Ovary (tissue), 9 donors: Measurements from ENCODE around the gene NEK1. TPM values are rescaled to one million over a fixed set of nuclear protein-coding genes. Genes with fewer than 3 reads are reported as not detected.
A peak's percentile ranks its signal among the peaks of the same experiment; 100 is the strongest.

Source experiments
- DNase-seq, 5 donors: peaks; one replicate each; pipeline ENCODE4 v3.0.0-alpha.2; 2019 to 2020
- H3K27ac ChIP-seq, 2 donors: fragments of 200-600 bp; one replicate each; pipeline versions ENCODE4 v1.5.1 to v1.8.0; 2019 to 2022
- H3K27me3 ChIP-seq: fragments of 200-600 bp; one replicate; pipeline ENCODE4 v1.8.0; 2022
- H3K36me3 ChIP-seq: fragments of 200-600 bp; sonication (generic); one replicate; pipeline ENCODE4 v1.5.1; 2019
- H3K4me1 ChIP-seq: one replicate; pipeline ENCODE4 v1.8.1; 2013; ENCODE audit warnings: mild to moderate bottlenecking, moderate library complexity; ENCODE audit not compliant: insufficient read depth
- H3K4me3 ChIP-seq: fragments of 200-600 bp; sonication (generic); one replicate; pipeline ENCODE4 v1.5.1; 2017
- H3K9me3 ChIP-seq, 2 donors: fragments of 200-600 bp in 1 of 2; sonication (generic) in 1 of 2; one replicate each; pipeline versions ENCODE4 v1.5.1 to v1.8.1; 2013 to 2019; ENCODE audit warnings: mild to moderate bottlenecking in 1 of 2, moderate library complexity in 1 of 2
- CTCF ChIP-seq, 3 donors: fragments of 450-650 bp in 2 of 3; fragments of 200-600 bp in 1 of 3; IDR thresholded peaks; one replicate each; pipeline versions ENCODE4 v1.5.1 to v1.8.0; 2016 to 2022; ENCODE audit warnings: antibody characterized with exemption in 3 of 3, mild to moderate bottlenecking in 1 of 3
- EP300 ChIP-seq: sonication (generic); formaldehyde crosslinking; IDR thresholded peaks from one replicate; pipeline ENCODE4 v1.6.1; 2017; ENCODE audit warnings: antibody characterized with exemption
- POLR2A ChIP-seq: fragments of 450-650 bp; IDR thresholded peaks from one replicate; pipeline ENCODE4 v1.6.1; 2017; ENCODE audit warnings: antibody characterized with exemption, mild to moderate bottlenecking, moderate library complexity
- WGBS, 3 donors: extraction: QIAGEN DNeasy Blood & Tissue Kit in 1 of 3; methylation state at CpG; one replicate each; pipeline versions ENCODE4 v1.1.5 to v1.1.7; 2013 to 2017; 5-methylcytosine and 5-hydroxymethylcytosine counted together
- intact Hi-C, 4 donors: fragments of 100-400 bp; cut with DNase I; formaldehyde crosslinking; loops; one replicate each; pipeline versions ENCODE4 v1.11.0 to v1.15.1; 2022 to 2023
- polyA plus RNA-seq, 2 donors: library from polyadenylated mRNA; stranded (reverse); fragments of 200-250 nt in 1 of 2; fragments of 350-450 nt in 1 of 2; fragmentation: Illumina TruSeq in 1 of 2; extraction: RNeasy Lipid Tissue Mini Kit (QIAGEN cat#74804) in 1 of 2; gene quantifications; one replicate each; pipeline ENCODE4 v1.2.3, GENCODE V29; 2013 to 2014
- total RNA-seq, 7 donors: library from RNA; depleted of rRNA in 2 of 7; stranded (reverse); fragments of >200 nt in 2 of 7; fragmentation: NEBNext Ultra II Directional in 3 of 7; extraction: Animal tissue kit (Norgen Biotek cat#: 25700) in 3 of 7; gene quantifications; one replicate each; pipeline versions ENCODE4 v1.1.0 to v1.2.4, GENCODE V29; 2016 to 2023
- donor health status: DM: no; HTN: no; CAD: no; lungs with moderate emphysema.
- donor health status: DM: no; HTN: no; CAD: no.
- donor health status: Bipolar disorder and iron deficiency.
- donor health status: DM: yes; HTN: yes; CAD: no.
- donor health status: DM: no; HTN: no; CAD: no.
- donor health status: DM: yes; HTN: yes; CAD: no.

Gene NEK1
- total and polyA plus RNA-seq, 9 donors = 8.7 to 29.5 (median 22.0) TPM

- Histone ChIP-seq H3K27ac (no peak overlapping the region), H3K36me3 (no peaks in the 10 kb centered on the region), H3K4me3 (peak overlapping the region; percentile 85), H3K4me1 (peaks cover 2% of the 10 kb centered on the region), H3K27me3 (no peaks in the 10 kb centered on the region), H3K9me3 (no peaks in the 10 kb centered on the region)
- WGBS, 3 donors = 85 to 88% (median 86%) methylated on average over 4 of the region's 4 CpGs
- no peak for TF ChIP-seq EP300
- TF ChIP-seq CTCF (IDR thresholded peaks at IDR 0.05) = no peak
- no peak for TF ChIP-seq POLR2A
- intact Hi-C loops = loop anchor here in 1 of 4 donors (5.0 kb wide), 1 partner anchor 38 kb away; no protein-coding TSS in a partner anchor
- no peak for DNase-seq
Observed at GRCh38 chr4:169618986-169619385, 6.6 kb upstream of the NEK1 start.

- Histone ChIP-seq H3K27me3 (no peaks in the 10 kb centered on the region), H3K36me3 (no peaks in the 10 kb centered on the region), H3K4me1 (peaks cover 2% of the 10 kb centered on the region), H3K9me3 (no peaks in the 10 kb centered on the region), H3K27ac (no peak overlapping the region), H3K4me3 (no peak overlapping the region)
- intact Hi-C loops = loop anchor here in 1 of 4 donors (5.0 kb wide), 1 partner anchor 39 kb away; no protein-coding TSS in a partner anchor
- TF ChIP-seq POLR2A (no peak), CTCF (IDR thresholded peaks at IDR 0.05) (no peak), EP300 (no peak)
- no peak for DNase-seq
- WGBS, 3 donors = 60 to 66% (median 62%) methylated on average over 3 of the region's 3 CpGs
Observed at GRCh38 chr4:169618286-169618685, 5.9 kb upstream of the NEK1 start.

GRCh38 chr4:169617306-169617705, 4.9 kb upstream of the NEK1 start:
- WGBS, 3 donors = 72 to 83% (median 76%) methylated on average over 2 of the region's 2 CpGs
- Histone ChIP-seq H3K9me3 (no peaks in the 10 kb centered on the region), H3K4me3 (no peak overlapping the region), H3K4me1 (peaks cover 2% of the 10 kb centered on the region), H3K36me3 (no peaks in the 10 kb centered on the region), H3K27ac (no peak overlapping the region), H3K27me3 (no peaks in the 10 kb centered on the region)
- TF ChIP-seq EP300 (no peak), CTCF (IDR thresholded peaks at IDR 0.05) (no peak), POLR2A (no peak)
- DNase-seq = no peak
- intact Hi-C loops = loop anchor here in 1 of 4 donors (5.0 kb wide), 1 partner anchor 40 kb away; no protein-coding TSS in a partner anchor

- no peak for TF ChIP-seq CTCF (IDR thresholded peaks at IDR 0.05)
- no peak for TF ChIP-seq POLR2A
- TF ChIP-seq EP300 = no peak
Observed at GRCh38 chr4:169616846-169617245, 4.5 kb upstream of the NEK1 start.

More at GRCh38 chr4:169616846-169617245, 4.5 kb upstream of the NEK1 start:
- intact Hi-C loops = loop anchor here in 1 of 4 donors (5.0 kb wide), 1 partner anchor 40 kb away; no protein-coding TSS in a partner anchor
- Histone ChIP-seq H3K4me1 (peaks cover under 1% of the 10 kb centered on the region), H3K4me3 (no peak overlapping the region), H3K36me3 (no peaks in the 10 kb centered on the region), H3K27me3 (no peaks in the 10 kb centered on the region), H3K9me3 (no peaks in the 10 kb centered on the region), H3K27ac (no peak overlapping the region)
- DNase-seq = no peak
